Astrocyte (in vitro differentiated cells and primary cell): ENCODE data around the gene SCNN1A.

Experiments
- CTCF ChIP-seq: IDR thresholded peaks from 2 replicates; pipeline ENCODE4 v1.5.1; 2011; ENCODE audit warnings: low read depth, mild to moderate bottlenecking, inconsistent platforms, low read length, moderate library complexity; ENCODE audit not compliant: insufficient read depth
- EZH2 ChIP-seq: IDR thresholded peaks from 2 replicates; pipeline ENCODE4 v1.6.1; 2012; ENCODE audit warnings: mild to moderate bottlenecking, low read length, inconsistent platforms; ENCODE audit not compliant: insufficient read depth

DNA sequence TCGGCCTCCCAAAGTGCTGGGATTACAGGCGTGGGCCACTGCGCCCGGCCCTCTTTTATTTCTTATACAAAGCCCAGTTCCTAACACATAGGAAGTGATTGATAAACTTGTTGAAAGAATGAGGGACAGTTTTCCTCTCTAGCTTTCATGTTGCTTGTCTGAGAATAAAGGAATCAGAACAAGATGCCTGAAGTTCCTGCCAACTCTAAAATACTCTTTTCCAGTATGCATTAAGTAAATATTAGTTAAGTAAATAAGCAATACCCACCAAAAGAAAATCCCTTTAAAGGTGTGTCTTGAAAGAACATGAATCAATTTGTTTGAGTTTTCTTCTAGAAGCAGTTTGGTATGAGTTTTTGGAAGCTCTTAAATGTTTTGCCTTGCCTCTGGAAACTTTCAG, 45.0 kb upstream of the SCNN1A start:
- no peak for TF ChIP-seq CTCF
- TF ChIP-seq EZH2 = no peak
